GM19452 (cell line): Measurements from ENCODE around the gene AOAH.
"Not testable (repeated sequence)": the region's sequence is repeated elsewhere in the genome, so short reads cannot be mapped to it uniquely, and the experiment has no call there.

Experiments
- ATAC-seq: cut with Tn5 transposase; IDR thresholded peaks from one replicate; pipeline ENCODE4 v1.9.1; 2021; ENCODE audit not compliant: unreplicated experiment

Gene AOAH

GRCh38 chr7:36658335-36659171 lies 65.7 kb downstream of the AOAH start:
- no peak for ATAC-seq

GRCh38 chr7:36657036-36657660 lies 67.1 kb downstream of the AOAH start:
- ATAC-seq, result no peak

- ATAC-seq, result no peak
Observed at GRCh38 chr7:36654436-36654835, 69.9 kb downstream of the AOAH start.

- ATAC-seq, result no peak
Observed at GRCh38 chr7:36653663-36654355, 70.5 kb downstream of the AOAH start.

- ATAC-seq, result no peak
Observed at GRCh38 chr7:36653008-36653662, 71.2 kb downstream of the AOAH start.

GRCh38 chr7:36652431-36652830 lies 71.9 kb downstream of the AOAH start:
- ATAC-seq, result no peak

GRCh38 chr7:36651404-36651803 lies 72.9 kb downstream of the AOAH start:
- no peak for ATAC-seq

GRCh38 chr7:36650766-36651312 lies 73.5 kb downstream of the AOAH start:
- ATAC-seq, result no peak

GRCh38 chr7:36650320-36650719 lies 74.0 kb downstream of the AOAH start:
- no peak for ATAC-seq

- ATAC-seq, result not testable (repeated sequence)
Observed at GRCh38 chr7:36649319-36649718, 75.0 kb downstream of the AOAH start.

- no peak for ATAC-seq
Observed at GRCh38 chr7:36648441-36648840, 75.9 kb downstream of the AOAH start.

- no peak for ATAC-seq
Observed at GRCh38 chr7:36644625-36645422, 79.5 kb downstream of the AOAH start.

GRCh38 chr7:36642414-36642813 lies 81.9 kb downstream of the AOAH start:
- no peak for ATAC-seq

- no peak for ATAC-seq
Observed at GRCh38 chr7:36642010-36642409, 82.3 kb downstream of the AOAH start.

- ATAC-seq, result no peak
Observed at GRCh38 chr7:36640682-36641081, 83.6 kb downstream of the AOAH start.

- no peak for ATAC-seq
Observed at GRCh38 chr7:36639826-36640225, 84.5 kb downstream of the AOAH start.

GRCh38 chr7:36638586-36639263 lies 85.6 kb downstream of the AOAH start:
- ATAC-seq, result no peak

GRCh38 chr7:36638140-36638539 lies 86.2 kb downstream of the AOAH start:
- no peak for ATAC-seq

- no peak for ATAC-seq
Observed at GRCh38 chr7:36637417-36637816, 86.9 kb downstream of the AOAH start.

GRCh38 chr7:36636126-36636525 lies 88.2 kb downstream of the AOAH start:
- no peak for ATAC-seq
